Heart left ventricle (tissue), 13 donors: ENCODE data around the gene OSBP2.

Source experiments
- CTCF ChIP-seq, 12 donors: fragments of 200-600 bp; sonication (generic) in 4 of 12; IDR thresholded peaks; one replicate each; pipeline versions ENCODE4 v1.5.0 to v1.8.0; 2018 to 2022; ENCODE audit warnings: antibody characterized with exemption in 12 of 12, mild to moderate bottlenecking in 5 of 12
- POLR2A ChIP-seq, 2 donors: fragments of 450-650 bp; IDR thresholded peaks; one replicate each; pipeline ENCODE4 v1.6.1; 2017; ENCODE audit warnings: antibody characterized with exemption in 2 of 2, mild to moderate bottlenecking in 2 of 2, moderate library complexity in 2 of 2
- donor health status: ischemic (EF 13 %, LVEDD 7.1; RV severe dilation, severe dysfunction).
- donor health status: DM: no; HTN: yes; CAD: no.
- donor health status: DM: no; HTN: no; CAD: no.
- donor health status: ischemic (EF 25% LVEDD 6.9; RV normal size, moderate dysfunction).
- donor health status: ischemic (EF 25% LVEDD 5.7; RV mildly dilated, moderate dysfunction).
- donor health status: ischemic (EF 35%, LVEDD 5.7; RV mildly dilated, moderate dysfunction).
- donor health status: nonischemic (EF 11% LVEDD 7.7; RV severe dilation, severe dysfunction).
- donor health status: DM: yes; HTN: yes; CAD: no.
- donor health status: PGD.
- donor health status: ischemic (EF 29% LVEDD 5.4; RV normal size, mild dysfunction).
- donor health status: nonischemic (EF 23%, LVEDD 6.1; RV moderate dilation, normal function).

- TF ChIP-seq POLR2A (IDR thresholded peaks at IDR 0.05) = no peak
- no peak for TF ChIP-seq CTCF (IDR thresholded peaks at IDR 0.05)
Measured at GRCh38 chr22:30773919-30774318, 79.2 kb downstream of the OSBP2 start.
